Thoracic aorta (tissue), 2 donors: Measurements from ENCODE around the gene RAMP3. TPM values are rescaled to one million over a fixed set of nuclear protein-coding genes. Genes with fewer than 3 reads are reported as not detected.

ENCODE experiments used
- ATAC-seq: fragments of 150-250 bp; one replicate; pipeline ENCODE4 v1.8.0; 2017; ENCODE audit warnings: low read depth; ENCODE audit not compliant: insufficient number of reproducible peaks, low FRiP score
- DNase-seq: peaks from one replicate; pipeline ENCODE4 v3.0.0-alpha.2; 2020; ENCODE audit warnings: low spot score
- H3K27ac ChIP-seq, 2 donors: fragments of 200-600 bp; sonication (generic); 1 replicate in 1 of 2; 2 replicates in 1 of 2; pipeline ENCODE4 v1.5.1; 2016; ENCODE audit warnings: mild to moderate bottlenecking in 2 of 2, moderate library complexity in 2 of 2
- H3K27me3 ChIP-seq: fragments of 200-600 bp; sonication (generic); replicated peaks from 2 replicates; pipeline ENCODE4 v1.6.0; 2016; ENCODE audit warnings: mild to moderate bottlenecking; ENCODE audit not compliant: insufficient read depth
- H3K36me3 ChIP-seq: fragments of 200-600 bp; sonication (generic); one replicate; pipeline ENCODE4 v1.5.1; 2016
- H3K4me1 ChIP-seq, 2 donors: fragments of 200-600 bp; sonication (generic); 1 replicate in 1 of 2; 2 replicates in 1 of 2; pipeline versions ENCODE4 v1.5.1 to v1.6.0; 2016; ENCODE audit warnings: low read depth in 2 of 2, mild to moderate bottlenecking in 1 of 2; ENCODE audit not compliant: control insufficient read depth in 1 of 2
- H3K4me3 ChIP-seq: fragments of 200-600 bp; sonication (generic); 2 replicates; pipeline ENCODE4 v1.5.1; 2016; ENCODE audit warnings: mild to moderate bottlenecking
- H3K9me3 ChIP-seq: fragments of 200-600 bp; sonication (generic); 2 replicates; pipeline ENCODE4 v1.5.1; 2016
- CTCF ChIP-seq: fragments of 200-600 bp; sonication (generic); IDR thresholded peaks from one replicate; pipeline ENCODE4 v1.5.1; 2019; ENCODE audit warnings: antibody characterized with exemption
- total RNA-seq, 2 donors: library from RNA; depleted of rRNA; stranded (reverse); fragments of >200 nt; gene quantifications; one replicate each; pipeline versions ENCODE4 v1.1.0 to v1.2.3, GENCODE V29; 2016

Gene RAMP3
- total RNA-seq, 2 donors from 2014 or later: 76.5 to 123 TPM

GRCh38 chr7:45212606-45213005 lies 55.0 kb downstream of the RAMP3 start:
- Histone ChIP-seq H3K9me3 (no peaks in the 10 kb centered on the region), H3K27me3 (no peaks in the 10 kb centered on the region), H3K27ac (no peak overlapping the region), H3K4me1 (no peaks in the 10 kb centered on the region), H3K36me3 (no peaks in the 10 kb centered on the region), H3K4me3 (no peak overlapping the region)
- ATAC-seq: no peak
- no peak for TF ChIP-seq CTCF
- DNase-seq: no peak

GRCh38 chr7:45215601-45216062 lies 58.0 kb downstream of the RAMP3 start:
- no peak for DNase-seq
- ATAC-seq: no peak
- Histone ChIP-seq H3K9me3 (no peaks in the 10 kb centered on the region), H3K36me3 (no peaks in the 10 kb centered on the region), H3K27ac (no peak overlapping the region), H3K4me3 (no peak overlapping the region), H3K4me1 (no peaks in the 10 kb centered on the region), H3K27me3 (no peaks in the 10 kb centered on the region)
- TF ChIP-seq CTCF: no peak

GRCh38 chr7:45216181-45216580 lies 58.6 kb downstream of the RAMP3 start:
- no peak for DNase-seq
- Histone ChIP-seq H3K9me3 (no peaks in the 10 kb centered on the region), H3K4me1 (no peaks in the 10 kb centered on the region), H3K4me3 (no peak overlapping the region), H3K27me3 (no peaks in the 10 kb centered on the region), H3K36me3 (no peaks in the 10 kb centered on the region), H3K27ac (no peak overlapping the region)
- ATAC-seq: no peak
- no peak for TF ChIP-seq CTCF

GRCh38 chr7:45216622-45217165 lies 59.1 kb downstream of the RAMP3 start:
- no peaks in the 10 kb centered on the region for H3K9me3 ChIP-seq
- no peaks in the 10 kb centered on the region for H3K4me1 ChIP-seq
- H3K27ac ChIP-seq: no peak overlapping the region
- no peak for TF ChIP-seq CTCF
- DNase-seq: no peak
- H3K36me3 ChIP-seq: no peaks in the 10 kb centered on the region
- no peaks in the 10 kb centered on the region for H3K27me3 ChIP-seq
- no peak for ATAC-seq
- H3K4me3 ChIP-seq: no peak overlapping the region

- ATAC-seq (no peak), DNase-seq (no peak)
- no peaks in the 10 kb centered on the region for H3K9me3 ChIP-seq
- H3K27me3 ChIP-seq: no peaks in the 10 kb centered on the region
- H3K4me1 ChIP-seq: no peaks in the 10 kb centered on the region
- H3K27ac ChIP-seq: no peak overlapping the region
- no peak overlapping the region for H3K4me3 ChIP-seq
- TF ChIP-seq CTCF: no peak
- no peaks in the 10 kb centered on the region for H3K36me3 ChIP-seq
These were observed 59.8 kb downstream of the RAMP3 start for GRCh38 chr7:45217358-45217757.
